K562 (cell line): ENCODE data around the gene TMIGD2. TPM values are rescaled to one million over a fixed set of nuclear protein-coding genes. Genes with fewer than 3 reads are reported as not detected.

Experiments used
- ATAC-seq: fragments of 200-7000 bp; cut with Tn5 transposase; 3 replicates; pipeline ENCODE4 v1.9.1; 2020; ENCODE audit warnings: moderate library complexity
- BruUV-seq: library from RNA; stranded (reverse); fragments of 400-500 nt; replicated peaks from 2 replicates; lab custom pipeline; 2021; lab: Mats Ljungman, UMichigan
- CTCF ChIA-PET: fragments of 300-600 bp; formaldehyde crosslinking; extraction: SDS; loops from one replicate; lab custom pipeline; 2021; ENCODE audit warnings: low intra/inter-chr PET ratio; lab: Yijun Ruan, JAX
- POLR2A ChIA-PET: fragments of 300-600, 350-650 bp; sonication (Branson Sonifier 250); formaldehyde crosslinking; extraction: SDS; loops from one replicate; lab custom pipeline; 2021; ENCODE audit warnings: antibody characterized with exemption, inconsistent platforms; lab: Yijun Ruan, JAX
- DNase-seq, 4 experiments: peaks; one replicate each; pipeline versions ENCODE4 v3.0.0 to v3.0.0-alpha.2; 2011 to 2018; ENCODE audit warnings: low spot score in 3 of 4, mixed read lengths in 3 of 4; ENCODE audit errors: extremely low read depth in 1 of 4
- FAIRE-seq: peaks from 2 replicates; lab custom pipeline; 2011; peaks lifted over from hg19 to GRCh38; lab: Jason Lieb, UNC
- H2AFZ ChIP-seq: 2 replicates; pipeline ENCODE4 v1.6.0; 2011; ENCODE audit warnings: low read depth, low read length, control low read depth, inconsistent platforms
- H3K27ac ChIP-seq: fragments of 200-600 bp; 3 replicates; pipeline ENCODE4 v1.8.0; 2011; ENCODE audit warnings: low read depth, mild to moderate bottlenecking, control low read depth, inconsistent platforms, low read length, moderate library complexity, mixed read lengths; ENCODE audit errors: extremely low read depth
- H3K27me3 ChIP-seq, 2 experiments: fragments of 300-600 bp in 1 of 2; 2 replicates in 1 of 2; 3 replicates in 1 of 2; pipeline versions ENCODE4 v1.6.0 to v1.8.0; 2011; ENCODE audit warnings: inconsistent platforms in 2 of 2, low read length in 2 of 2, mild to moderate bottlenecking in 1 of 2, mixed read lengths in 1 of 2, moderate library complexity in 1 of 2; ENCODE audit not compliant: control insufficient read depth in 2 of 2, insufficient read depth in 2 of 2
- H3K36me3 ChIP-seq: fragments of 300-600 bp; 3 replicates; pipeline ENCODE4 v1.8.0; 2011; ENCODE audit warnings: mild to moderate bottlenecking, low read length, inconsistent platforms; ENCODE audit not compliant: control insufficient read depth, insufficient read depth
- H3K4me1 ChIP-seq, 2 experiments: fragments of 200-600 bp in 1 of 2; replicated peaks in 1 of 2; 2 replicates in 1 of 2; 3 replicates in 1 of 2; pipeline versions ENCODE4 v1.5.1 to v1.8.0; 2011; ENCODE audit warnings: inconsistent platforms in 2 of 2, low read length in 2 of 2, mild to moderate bottlenecking in 1 of 2, mixed read lengths in 1 of 2, moderate library complexity in 1 of 2; ENCODE audit not compliant: control insufficient read depth in 2 of 2, insufficient read depth in 2 of 2
- H3K4me2 ChIP-seq: 2 replicates; pipeline ENCODE4 v1.6.1; 2011; ENCODE audit warnings: low read length, control low read depth, inconsistent platforms, mixed read lengths; ENCODE audit not compliant: insufficient read depth
- H3K4me3 ChIP-seq: fragments of 200-600 bp; sonication (generic), shearing (Covaris generic); 2 replicates; pipeline ENCODE4 v1.5.1; 2016; ENCODE audit warnings: control low read depth, inconsistent platforms
- H3K79me2 ChIP-seq: fragments of 200-600 bp; 3 replicates; pipeline ENCODE4 v1.8.0; 2011; ENCODE audit warnings: low read length, inconsistent platforms; ENCODE audit not compliant: control insufficient read depth, insufficient read depth
- H3K9ac ChIP-seq, 2 experiments: 2 replicates each; pipeline versions ENCODE4 v1.6.0 to v1.6.1; 2011; ENCODE audit warnings: low read depth in 2 of 2, low read length in 2 of 2, control low read depth in 1 of 2, inconsistent platforms in 1 of 2, mild to moderate bottlenecking in 1 of 2, mixed read lengths in 1 of 2; ENCODE audit not compliant: insufficient read depth in 1 of 2
- H3K9me1 ChIP-seq: one replicate; pipeline ENCODE4 v1.6.0; 2011; ENCODE audit warnings: inconsistent platforms, mild to moderate bottlenecking, low read length, moderate library complexity; ENCODE audit not compliant: control insufficient read depth, insufficient read depth
- H3K9me3 ChIP-seq: replicated peaks from 2 replicates; pipeline ENCODE4 v1.5.1; 2011; ENCODE audit warnings: low read depth, low read length, inconsistent platforms; ENCODE audit not compliant: control insufficient read depth, insufficient read depth
- H4K20me1 ChIP-seq: replicated peaks from 2 replicates; pipeline ENCODE4 v1.6.1; 2011; ENCODE audit warnings: low read length, inconsistent platforms, mixed read lengths; ENCODE audit not compliant: control insufficient read depth, insufficient read depth
- DDX20 ChIP-seq: fragments of 450-650 bp; IDR thresholded peaks from 2 replicates; pipeline ENCODE4 v1.6.1; 2016; ENCODE audit warnings: missing genetic modification characterization, low read depth, mild to moderate bottlenecking, missing compliant biosample characterization, moderate library complexity
- GATAD2B ChIP-seq: fragments of 450-650 bp; IDR thresholded peaks from 2 replicates; pipeline ENCODE4 v1.6.1; 2017; ENCODE audit warnings: mild to moderate bottlenecking, borderline replicate concordance
- TRIM25 ChIP-seq: fragments of 450-650 bp; IDR thresholded peaks from 2 replicates; pipeline ENCODE4 v1.7.0; 2016; ENCODE audit warnings: borderline replicate concordance
- ZBTB17 ChIP-seq: fragments of 450-650 bp; formaldehyde crosslinking; IDR thresholded peaks from 2 replicates; pipeline ENCODE4 v1.4.0; 2020; ENCODE audit warnings: mild to moderate bottlenecking
- WGBS: fragments of 100-300 bp; shearing (Covaris generic); methylation state at CpG from one replicate; pipeline ENCODE4 v1.1.6; 2016; ENCODE audit warnings: low coverage, mixed read lengths; ENCODE audit not compliant: insufficient coverage; ENCODE audit errors: missing lambda C conversion rate; 5-methylcytosine and 5-hydroxymethylcytosine counted together
- in situ Hi-C: fragments of 300-500 bp; cut with MboI; formaldehyde crosslinking; loops from 4 replicates; pipeline ENCODE4 v1.15.0; 2018; ENCODE audit warnings: inconsistent platforms, mixed read lengths
- intact Hi-C: fragments of 100-400 bp; cut with micrococcal nuclease; formaldehyde crosslinking; loops from 2 replicates; pipeline ENCODE4 v1.14.2; 2022
- polyA plus RNA-seq, 8 experiments: library from polyadenylated mRNA; depleted of rRNA in 4 of 8; stranded (reverse) in 5 of 8; unstranded in 3 of 8; fragments of >200 nt; fragmentation: Nextera tagmentation in 2 of 8; fragmentation: Illumina TruSeq in 1 of 8; extraction: Ambion mirVana in 2 of 8; extraction: Trizol in 1 of 8; gene quantifications; 2 replicates each; pipeline versions ENCODE4 v1.2.1 to v1.2.3, GENCODE V29; 2011 to 2014; ENCODE audit warnings: inconsistent platforms in 1 of 8, missing spikeins in 1 of 8
- total RNA-seq, 7 experiments: library from RNA; depleted of rRNA in 6 of 7; stranded (reverse); fragments of >200 nt in 6 of 7; fragmentation: Illumina TruSeq in 2 of 7; extraction: Trizol in 2 of 7; gene quantifications; 2 replicates each; pipeline versions ENCODE4 v1.2.1 to v1.2.3, GENCODE V29; 2011 to 2021; ENCODE audit warnings: low replicate concordance in 1 of 7

The TMIGD2 gene
- total and polyA plus RNA-seq, 9 of the 15 experiments (the other 6 are each of a cell fraction or from before 2014, with no cell fraction given), result not detected

- peaks cover 47% of the 10 kb centered on the region; the same call in 2 of the 3 replicates for H3K36me3 ChIP-seq
Measured at GRCh38 chr19:4264812-4265211, 37.4 kb downstream of the TMIGD2 start.

More at GRCh38 chr19:4264812-4265211, 37.4 kb downstream of the TMIGD2 start:
- no peak for TF ChIP-seq GATAD2B
- TF ChIP-seq DDX20 (tag), result no peak
- TF ChIP-seq TRIM25, result no peak
- TF ChIP-seq ZBTB17 (CRISPR knock-in tag), result no peak
- Histone ChIP-seq H2AFZ (no peak overlapping the region), H3K4me1 (peaks cover 0 to 13% of the 10 kb centered on the region in 2 experiments; a peak in 2 of 5 replicates), H3K27ac (no peak overlapping the region), H3K9ac (no peak overlapping the region), H4K20me1 (no peaks in the 10 kb centered on the region; the same call in 1 of the 2 replicates), H3K4me3 (no peak overlapping the region), H3K79me2 (no peaks in the 10 kb centered on the region), H3K4me2 (no peak overlapping the region), H3K9me1 (peaks cover 3% of the 10 kb centered on the region), H3K9me3 (no peaks in the 10 kb centered on the region), H3K27me3 (no peaks in the 10 kb centered on the region)
- no peak for FAIRE-seq
- in situ Hi-C loops, result no loop called here
- ATAC-seq, result no peak
- no TSS peak for BruUV-seq
- WGBS, result 62% methylated on average over 4 of the region's 4 CpGs
- ChIA-PET CTCF (interaction anchor here (0.6 kb wide), 1 partner anchor 88 kb away, joined by 3 read pairs; no protein-coding TSS in a partner anchor), POLR2A (no interaction called here)
- intact Hi-C loops, result no loop called here
- no peak for DNase-seq
